Stomach (tissue), 9 donors: ENCODE results near the gene ABCA1. TPM values are rescaled to one million over a fixed set of nuclear protein-coding genes. Genes with fewer than 3 reads are reported as not detected.
"Not testable (repeated sequence)": the region's sequence is repeated elsewhere in the genome, so short reads cannot be mapped to it uniquely, and the experiment has no call there.

Experiments used
- DNase-seq, 2 donors: peaks; one replicate each; pipeline versions ENCODE4 v3.0.0 to v3.0.0-alpha.2; 2013 to 2019
- H3K27ac ChIP-seq, 5 donors: fragments of 200-600 bp in 4 of 5; sonication (generic) in 4 of 5; one replicate each; pipeline ENCODE4 v1.5.1; 2013 to 2019; ENCODE audit warnings: mild to moderate bottlenecking in 1 of 5, moderate library complexity in 1 of 5
- H3K27me3 ChIP-seq, 3 donors: fragments of 200-600 bp; sonication (generic); one replicate each; pipeline ENCODE4 v1.5.1; 2017 to 2019; ENCODE audit warnings: mixed run types in 1 of 3
- H3K36me3 ChIP-seq, 4 donors: fragments of 200-600 bp; sonication (generic); 1 replicate in 3 of 4; 2 replicates in 1 of 4; pipeline ENCODE4 v1.5.1; 2016 to 2019
- H3K4me1 ChIP-seq, 4 donors: fragments of 200-600 bp; sonication (generic); one replicate each; pipeline ENCODE4 v1.5.1; 2016 to 2019
- H3K4me3 ChIP-seq, 4 donors: fragments of 200-600 bp; sonication (generic) in 3 of 4; one replicate each; pipeline ENCODE4 v1.5.1; 2016 to 2019; ENCODE audit warnings: mild to moderate bottlenecking in 1 of 4
- H3K9me3 ChIP-seq, 4 donors: fragments of 200-600 bp; sonication (generic); one replicate each; pipeline ENCODE4 v1.5.1; 2016 to 2019
- EP300 ChIP-seq: sonication (generic); formaldehyde crosslinking; IDR thresholded peaks from one replicate; pipeline ENCODE4 v1.6.1; 2017; ENCODE audit warnings: antibody characterized with exemption
- POLR2A ChIP-seq, 4 donors: fragments of 450-650 bp; IDR thresholded peaks; one replicate each; pipeline ENCODE4 v1.6.1; 2016; ENCODE audit warnings: antibody characterized with exemption in 4 of 4, control low read depth in 2 of 4, mild to moderate bottlenecking in 1 of 4, moderate library complexity in 1 of 4
- POLR2AphosphoS5 ChIP-seq, 3 donors: sonication (generic); formaldehyde crosslinking; IDR thresholded peaks; one replicate each; pipeline ENCODE4 v1.6.1; 2016; ENCODE audit warnings: antibody characterized with exemption in 3 of 3
- WGBS, 5 donors: extraction: QIAGEN DNeasy Blood & Tissue Kit in 3 of 5; methylation state at CpG; one replicate each; pipeline versions ENCODE4 v1.1.5 to v1.1.7; 2013 to 2018; 5-methylcytosine and 5-hydroxymethylcytosine counted together
- intact Hi-C: fragments of 100-400 bp; cut with DNase I; formaldehyde crosslinking; loops from one replicate; pipeline ENCODE4 v1.15.1; 2023; ENCODE audit warnings: low total_unique reads
- polyA plus RNA-seq, 3 donors: library from polyadenylated mRNA; stranded (reverse); fragments of 200-250 nt; gene quantifications; one replicate each; pipeline ENCODE4 v1.2.3, GENCODE V29; 2013
- total RNA-seq, 5 donors: library from RNA; depleted of rRNA; stranded (reverse); fragments of >200 nt; gene quantifications; one replicate each; pipeline versions ENCODE4 v1.1.0 to v1.2.3, GENCODE V29; 2014 to 2016
- TF ChIP-seq, protein P1 (sequence below), 7 experiments: fragments of 450-650 bp in 4 of 7; fragments of 200-600 bp in 3 of 7; sonication (generic) in 3 of 7; IDR thresholded peaks; one replicate each; pipeline ENCODE4 v1.5.1; 2016 to 2019; ENCODE audit warnings: antibody characterized with exemption in 7 of 7, control low read depth in 2 of 7, mild to moderate bottlenecking in 1 of 7
- donor health status: healthy with polysubstance abuse.
- donor health status: Bipolar disorder and iron deficiency.
- donor health status: healthy.

The ABCA1 gene
- total and polyA plus RNA-seq, 8 donors, result 1.9 to 75.3 (median 18.4) TPM

DNA sequence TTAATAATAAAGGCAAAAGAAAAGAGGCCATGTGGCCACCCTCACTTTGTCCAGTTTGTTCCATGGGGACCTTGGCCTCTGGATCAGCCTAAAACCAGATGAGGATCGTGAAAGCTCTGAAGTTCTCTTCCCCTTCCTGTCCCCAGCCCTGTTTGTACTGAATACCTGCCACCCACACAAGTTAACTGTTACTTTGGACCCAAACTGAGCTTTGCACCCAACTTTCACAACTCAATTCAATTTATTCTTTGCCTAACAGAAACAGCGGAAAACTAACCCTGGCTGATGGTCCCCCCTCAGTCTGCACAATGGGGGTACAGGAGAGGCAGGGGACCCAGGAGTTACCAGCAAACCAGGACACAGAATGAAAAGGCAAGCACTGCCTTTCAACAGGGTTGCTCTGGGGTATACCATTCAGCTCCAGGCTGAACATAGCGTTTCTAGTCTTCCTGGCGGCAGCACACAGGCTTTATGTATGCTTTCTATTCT is 28.2 kb downstream of the ABCA1 start:
- no peak overlapping the region for H3K27ac ChIP-seq
- peaks cover 0 to 59% (median 33%) of the 10 kb centered on the region in 4 donors for H3K4me1 ChIP-seq
- intact Hi-C loops, result no loop called here
- TF ChIP-seq, protein P1, sequence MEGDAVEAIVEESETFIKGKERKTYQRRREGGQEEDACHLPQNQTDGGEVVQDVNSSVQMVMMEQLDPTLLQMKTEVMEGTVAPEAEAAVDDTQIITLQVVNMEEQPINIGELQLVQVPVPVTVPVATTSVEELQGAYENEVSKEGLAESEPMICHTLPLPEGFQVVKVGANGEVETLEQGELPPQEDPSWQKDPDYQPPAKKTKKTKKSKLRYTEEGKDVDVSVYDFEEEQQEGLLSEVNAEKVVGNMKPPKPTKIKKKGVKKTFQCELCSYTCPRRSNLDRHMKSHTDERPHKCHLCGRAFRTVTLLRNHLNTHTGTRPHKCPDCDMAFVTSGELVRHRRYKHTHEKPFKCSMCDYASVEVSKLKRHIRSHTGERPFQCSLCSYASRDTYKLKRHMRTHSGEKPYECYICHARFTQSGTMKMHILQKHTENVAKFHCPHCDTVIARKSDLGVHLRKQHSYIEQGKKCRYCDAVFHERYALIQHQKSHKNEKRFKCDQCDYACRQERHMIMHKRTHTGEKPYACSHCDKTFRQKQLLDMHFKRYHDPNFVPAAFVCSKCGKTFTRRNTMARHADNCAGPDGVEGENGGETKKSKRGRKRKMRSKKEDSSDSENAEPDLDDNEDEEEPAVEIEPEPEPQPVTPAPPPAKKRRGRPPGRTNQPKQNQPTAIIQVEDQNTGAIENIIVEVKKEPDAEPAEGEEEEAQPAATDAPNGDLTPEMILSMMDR (IDR thresholded peaks at IDR 0.05), result no peak
- TF ChIP-seq POLR2A (IDR thresholded peaks at IDR 0.05) (no peak), POLR2AphosphoS5 (IDR thresholded peaks at IDR 0.05) (no peak), EP300 (no peak)
- no peak for DNase-seq
- no peak overlapping the region for H3K4me3 ChIP-seq
- WGBS, 5 donors, result 60 to 93% (median 92%) methylated on average over 4 of the region's 4 CpGs
- no peaks in the 10 kb centered on the region for H3K27me3 ChIP-seq
- peaks cover 0 to 47% (median 42%) of the 10 kb centered on the region in 4 donors for H3K36me3 ChIP-seq
- no peaks in the 10 kb centered on the region for H3K9me3 ChIP-seq

DNA sequence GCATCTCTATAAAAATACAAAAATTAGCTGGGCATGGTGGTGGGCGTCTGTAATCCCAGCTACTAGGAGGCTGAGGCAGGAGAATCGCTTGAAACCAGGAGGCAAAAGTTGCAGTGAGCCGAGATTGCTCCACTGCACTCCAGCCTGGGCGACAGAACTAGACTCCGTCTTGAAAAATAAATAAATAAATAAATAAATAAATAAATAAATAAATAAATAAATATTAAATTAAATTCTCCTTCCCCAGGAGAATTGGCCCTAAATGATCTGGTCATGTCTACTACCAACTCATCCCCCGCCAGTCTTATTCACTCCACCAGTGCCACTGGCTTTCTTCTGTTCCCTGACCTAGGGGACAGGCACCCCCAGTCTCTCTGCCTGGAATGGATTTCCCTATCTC is 29.6 kb downstream of the ABCA1 start:
- intact Hi-C loops, H3K9me3 ChIP-seq, DNase-seq, H3K27ac ChIP-seq, H3K4me3 ChIP-seq, H3K27me3 ChIP-seq: not testable (repeated sequence)
- 94 to 97% (median 96%) methylated on average over 6 of the region's 6 CpGs for WGBS, 5 donors
- H3K36me3 ChIP-seq, result peaks cover 0 to 46% (median 43%) of the 10 kb centered on the region in 4 donors
- peaks cover 0 to 59% (median 25%) of the 10 kb centered on the region in 4 donors for H3K4me1 ChIP-seq

DNA sequence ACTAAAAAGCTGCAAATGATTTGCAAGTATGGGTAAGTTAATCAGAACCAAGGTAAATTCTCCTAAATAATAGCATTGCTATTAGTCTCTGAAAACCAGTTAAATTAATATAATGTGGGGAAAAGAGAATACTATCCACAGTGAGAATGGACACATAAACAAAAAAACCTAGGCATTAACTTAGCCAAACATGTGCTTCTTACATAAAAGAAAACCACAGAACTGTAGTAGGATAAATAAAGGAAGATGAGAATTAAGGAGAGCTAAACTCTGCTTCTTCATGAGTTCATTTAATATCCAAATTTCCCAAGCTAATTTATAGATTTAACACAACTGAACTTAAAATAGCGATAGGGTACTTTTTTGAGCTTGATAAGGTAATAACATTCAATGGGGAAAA is 31.8 kb downstream of the ABCA1 start:
- DNase-seq, result no peak
- H3K4me1 ChIP-seq, result peaks cover 0 to 47% (median 20%) of the 10 kb centered on the region in 4 donors
- TF ChIP-seq, protein P1 (IDR thresholded peaks at IDR 0.05), result no peak
- no peak for TF ChIP-seq POLR2A (IDR thresholded peaks at IDR 0.05)
- TF ChIP-seq POLR2AphosphoS5 (IDR thresholded peaks at IDR 0.05), result no peak
- TF ChIP-seq EP300, result no peak

DNA sequence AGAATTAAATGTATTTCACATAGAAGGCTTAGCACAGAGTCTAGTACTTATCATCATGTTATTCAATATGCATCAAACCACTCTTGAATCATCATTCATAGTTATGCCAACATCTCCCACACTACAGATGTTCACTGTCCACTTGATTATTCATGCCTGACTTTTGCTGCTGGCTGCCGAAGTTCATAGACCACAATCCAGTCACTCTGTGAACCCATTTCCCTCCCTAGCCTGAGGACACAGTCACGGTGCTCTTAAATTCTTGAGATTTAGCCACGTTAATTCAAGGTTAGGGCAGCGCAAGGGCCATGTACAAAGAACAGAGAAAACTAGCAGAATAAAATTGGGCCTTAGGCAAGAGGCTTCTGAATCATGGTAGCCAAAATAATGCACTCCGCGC is 32.4 kb downstream of the ABCA1 start:
- intact Hi-C loops, result no loop called here
- no peaks in the 10 kb centered on the region for H3K9me3 ChIP-seq

More for the DNA sequence above, 31.8 kb downstream of the ABCA1 start:
- H3K36me3 ChIP-seq, result peaks cover 0 to 35% (median 27%) of the 10 kb centered on the region in 4 donors
- no peak overlapping the region for H3K4me3 ChIP-seq
- H3K27ac ChIP-seq, result peak overlapping the region in 1 of 5 donors; percentile 17
- WGBS, 5 donors, result 74 to 95% (median 86%) methylated on average over 1 of the region's 1 CpG
- H3K9me3 ChIP-seq, result no peaks in the 10 kb centered on the region
- intact Hi-C loops, result no loop called here
- no peaks in the 10 kb centered on the region for H3K27me3 ChIP-seq

DNA sequence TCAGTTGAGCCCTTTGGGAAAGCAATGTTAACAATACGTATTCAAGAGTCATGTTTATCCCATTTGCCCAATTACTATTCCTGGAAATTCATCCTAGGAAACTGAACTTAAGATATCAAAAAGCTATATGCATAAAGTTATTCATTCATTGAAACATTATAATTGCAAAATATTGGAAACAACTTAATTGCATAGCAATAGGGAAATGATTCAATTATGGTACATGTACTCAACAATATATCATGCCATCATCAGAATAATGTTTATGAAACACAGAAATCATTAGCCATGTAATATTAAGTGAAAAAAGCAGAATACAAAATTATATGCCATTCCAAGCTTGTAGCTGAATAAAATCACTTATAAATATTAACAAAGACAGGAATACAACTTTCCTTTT is 35.3 kb downstream of the ABCA1 start:
- WGBS, 5 donors, result 18 to 58% (median 35%) methylated on average over 1 of the region's 1 CpG
- Histone ChIP-seq H3K9me3 (no peaks in the 10 kb centered on the region), H3K36me3 (peaks cover 0 to 19% (median 16%) of the 10 kb centered on the region in 4 donors), H3K27me3 (no peaks in the 10 kb centered on the region), H3K4me3 (no peak overlapping the region), H3K4me1 (peaks cover 0 to 45% (median 14%) of the 10 kb centered on the region in 4 donors), H3K27ac (no peak overlapping the region)
- no peak for DNase-seq
- intact Hi-C loops, result no loop called here
- no peak for TF ChIP-seq POLR2A (IDR thresholded peaks at IDR 0.05)
- TF ChIP-seq, protein P1 (IDR thresholded peaks at IDR 0.05), result no peak
- no peak for TF ChIP-seq EP300
- no peak for TF ChIP-seq POLR2AphosphoS5 (IDR thresholded peaks at IDR 0.05)

More for the DNA sequence above, 32.4 kb downstream of the ABCA1 start:
- no peak overlapping the region for H3K4me3 ChIP-seq
- H3K4me1 ChIP-seq, result peaks cover 0 to 41% (median 17%) of the 10 kb centered on the region in 4 donors
- H3K36me3 ChIP-seq, result peaks cover 0 to 30% (median 23%) of the 10 kb centered on the region in 4 donors
- DNase-seq, result no peak
- 77 to 88% (median 83%) methylated on average over 6 of the region's 6 CpGs for WGBS, 5 donors
- peak overlapping the region in 1 of 5 donors; percentile 17 for H3K27ac ChIP-seq
- TF ChIP-seq POLR2AphosphoS5 (IDR thresholded peaks at IDR 0.05) (no peak), EP300 (no peak), POLR2A (IDR thresholded peaks at IDR 0.05) (no peak)
- TF ChIP-seq, protein P1 (IDR thresholded peaks at IDR 0.05), result no peak
- H3K27me3 ChIP-seq, result no peaks in the 10 kb centered on the region
